ENCODE results near the gene RHOBTB3.

GRCh38 chr5:95837492-95837891 is 106.4 kb downstream of the RHOBTB3 start:
- TF ChIP-seq POLR2A (IDR thresholded peaks at IDR 0.05) (no peak), CTCF (IDR thresholded peaks at IDR 0.05) (no peak)
